ENCODE data around the gene FAM83E.
A peak's percentile ranks its signal among the peaks of the same experiment; 100 is the strongest.

DNA sequence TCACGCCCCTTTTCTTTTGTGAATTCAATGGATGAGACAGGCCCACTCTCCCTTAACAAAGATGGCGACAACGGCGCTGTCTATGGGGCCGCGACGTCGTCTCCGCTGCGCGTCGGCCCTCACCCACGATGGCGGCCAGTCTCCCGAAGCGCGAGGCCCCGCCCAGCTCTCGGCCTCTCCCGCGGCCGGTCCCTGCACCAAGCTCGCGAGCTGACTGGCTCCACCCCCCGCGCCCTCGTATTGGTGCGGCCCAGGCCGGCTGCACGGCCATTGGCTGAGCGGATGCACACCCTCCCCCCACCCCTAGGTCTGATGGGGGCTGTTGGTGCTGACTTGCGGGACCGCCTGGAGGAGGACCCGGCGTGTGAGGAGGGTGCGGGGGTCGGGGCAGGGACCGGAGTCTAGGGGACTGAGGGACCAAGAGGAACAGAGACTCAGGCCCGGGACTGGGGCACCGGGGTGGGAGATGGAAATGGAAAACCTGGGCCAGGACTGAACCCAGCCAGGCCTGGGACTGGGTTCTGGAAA, 9.3 kb upstream of the FAM83E start:
- no peak for TF ChIP-seq ESRRA (IDR thresholded peaks at IDR 0.05; ENCODE audit: borderline replicate concordance, low read length)
- TF ChIP-seq CTCF (IDR thresholded peaks at IDR 0.05), result no peak
- no peak for TF ChIP-seq CEBPB (IDR thresholded peaks at IDR 0.05)
- TF ChIP-seq POLR2A (IDR thresholded peaks at IDR 0.05; ENCODE audit: low read length), result no peak
- TF ChIP-seq CHD2 (IDR thresholded peaks at IDR 0.05; ENCODE audit: low read length, partially characterized antibody), result peak; percentile 37
- no peak for TF ChIP-seq ELK1 (IDR thresholded peaks at IDR 0.05; ENCODE audit: low read depth, low read length)
